GM12878 (cell line): ENCODE measurements around the gene MKNK1. TPM values are rescaled to one million over a fixed set of nuclear protein-coding genes. Genes with fewer than 3 reads are reported as not detected.

Source experiments
- ATAC-seq: fragments of 200-7000 bp; cut with Tn5 transposase; 3 replicates; pipeline ENCODE4 v1.9.1; 2020; ENCODE audit warnings: mild to moderate bottlenecking, moderate library complexity
- BruUV-seq: library from RNA; stranded (reverse); fragments of 400-500 nt; replicated peaks from 2 replicates; lab custom pipeline; 2021; lab: Mats Ljungman, UMichigan
- CTCF ChIA-PET: fragments of 300-600 bp; sonication (Branson Sonifier 250); formaldehyde crosslinking; extraction: SDS; loops from one replicate; lab custom pipeline; 2021; ENCODE audit warnings: inconsistent platforms; lab: Yijun Ruan, JAX
- POLR2A ChIA-PET: fragments of 350-600 bp; formaldehyde crosslinking; extraction: SDS; loops from one replicate; lab custom pipeline; 2021; ENCODE audit warnings: inconsistent platforms; lab: Charles Lee
- RAD21 ChIA-PET: fragments of 300-600 bp; sonication (Branson Sonifier 250); formaldehyde crosslinking; loops from one replicate; lab custom pipeline; 2023; ENCODE audit warnings: antibody characterized with exemption; ENCODE audit not compliant: unreplicated experiment; lab: Charles Lee
- SMC1A ChIA-PET: fragments of 300-600 bp; sonication (Branson Sonifier 250); formaldehyde crosslinking; loops from one replicate; lab custom pipeline; 2023; ENCODE audit not compliant: unreplicated experiment, uncharacterized antibody; lab: Charles Lee
- DNase-seq: peaks from one replicate; pipeline ENCODE4 v3.0.0-alpha.2; 2011; ENCODE audit warnings: low read depth, low spot score
- FAIRE-seq: peaks from 3 replicates; lab custom pipeline; 2011; peaks lifted over from hg19 to GRCh38; lab: Jason Lieb, UNC
- H2AFZ ChIP-seq: 2 replicates; pipeline ENCODE4 v1.6.0; 2011; ENCODE audit warnings: low read depth, low read length, control low read depth; ENCODE audit not compliant: control insufficient read depth
- H3K27ac ChIP-seq: 2 replicates; pipeline ENCODE4 v1.5.1; 2011; ENCODE audit warnings: control low read depth; ENCODE audit not compliant: control insufficient read depth, insufficient read depth
- H3K27me3 ChIP-seq, 2 experiments: replicated peaks in 1 of 2; 2 replicates each; pipeline versions ENCODE4 v1.6.0 to v1.6.1; 2011; ENCODE audit warnings: low read length in 1 of 2; ENCODE audit not compliant: control insufficient read depth in 2 of 2, insufficient read depth in 2 of 2
- H3K36me3 ChIP-seq, 2 experiments: 2 replicates each; pipeline ENCODE4 v1.5.1; 2011; ENCODE audit warnings: low read length in 1 of 2; ENCODE audit not compliant: control insufficient read depth in 2 of 2, insufficient read depth in 2 of 2
- H3K4me1 ChIP-seq: 2 replicates; pipeline ENCODE4 v1.6.1; 2011; ENCODE audit warnings: mild to moderate bottlenecking, low read length, moderate library complexity, mixed read lengths; ENCODE audit not compliant: control insufficient read depth, insufficient read depth
- H3K4me2 ChIP-seq: 2 replicates; pipeline ENCODE4 v1.6.0; 2011; ENCODE audit warnings: control low read depth; ENCODE audit not compliant: control insufficient read depth, insufficient read depth
- H3K4me3 ChIP-seq: fragments of 200-600 bp; sonication (generic); 2 replicates; pipeline ENCODE4 v1.5.1; 2016
- H3K79me2 ChIP-seq: 2 replicates; pipeline ENCODE4 v1.6.0; 2011; ENCODE audit warnings: low read length; ENCODE audit not compliant: control insufficient read depth, insufficient read depth
- H3K9ac ChIP-seq: 2 replicates; pipeline ENCODE4 v1.8.0; 2011; ENCODE audit warnings: low read length, control low read depth, mixed read lengths; ENCODE audit not compliant: control insufficient read depth, insufficient read depth
- H3K9me3 ChIP-seq: replicated peaks from 3 replicates; pipeline ENCODE4 v1.5.1; 2011; ENCODE audit warnings: mild to moderate bottlenecking, low read length; ENCODE audit not compliant: control insufficient read depth, insufficient read depth
- H4K20me1 ChIP-seq: 2 replicates; pipeline ENCODE4 v1.6.0; 2011; ENCODE audit not compliant: control insufficient read depth, insufficient read depth
- CHD4 ChIP-seq: fragments of 200-600 bp; sonication (generic); IDR thresholded peaks from 2 replicates; pipeline ENCODE4 v1.6.1; 2016; ENCODE audit warnings: mild to moderate bottlenecking
- E2F8 ChIP-seq: fragments of 450-650 bp; IDR thresholded peaks from 2 replicates; pipeline ENCODE4 v1.6.1; 2018; ENCODE audit warnings: mild to moderate bottlenecking, low read depth, moderate library complexity; ENCODE audit not compliant: partially characterized antibody
- GABPA ChIP-seq: IDR thresholded peaks from 2 replicates; pipeline ENCODE4 v1.6.1; 2014; ENCODE audit warnings: antibody characterized with exemption, low read depth, mild to moderate bottlenecking, inconsistent platforms
- IRF3 ChIP-seq: fragments of 450-650 bp; IDR thresholded peaks from 2 replicates; pipeline ENCODE4 v1.6.1; 2014; ENCODE audit warnings: mild to moderate bottlenecking
- KAT2A ChIP-seq: conservative IDR thresholded peaks from 2 replicates; pipeline ENCODE4 v1.6.1; 2011; ENCODE audit warnings: low read depth, low read length; ENCODE audit not compliant: control insufficient read depth
- MEF2A ChIP-seq: IDR thresholded peaks from 2 replicates; pipeline ENCODE4 v1.6.1; 2011; ENCODE audit warnings: low read depth, mild to moderate bottlenecking, low read length, moderate library complexity; ENCODE audit not compliant: insufficient read depth
- SIN3A ChIP-seq: IDR thresholded peaks from 2 replicates; pipeline ENCODE4 v1.6.1; 2012; ENCODE audit warnings: low read depth, low read length, improper control_type of control experiment
- SIX5 ChIP-seq: IDR thresholded peaks from 2 replicates; pipeline ENCODE4 v1.6.1; 2011; ENCODE audit warnings: mild to moderate bottlenecking, low read depth, low read length, moderate library complexity; ENCODE audit not compliant: severe bottlenecking
- SMAD5 ChIP-seq: IDR thresholded peaks from 2 replicates; pipeline ENCODE4 v1.6.1; 2016; ENCODE audit warnings: antibody characterized with exemption, low read depth
- SREBF1 ChIP-seq: IDR thresholded peaks from 2 replicates; pipeline ENCODE4 v1.6.1; 2012; ENCODE audit warnings: mild to moderate bottlenecking, low read length
- TBL1XR1 ChIP-seq: IDR thresholded peaks from 2 replicates; pipeline ENCODE4 v1.6.1; 2012; ENCODE audit warnings: low read depth, low read length, improper control_type of control experiment
- ZBTB40 ChIP-seq: fragments of 450-650 bp; IDR thresholded peaks from 2 replicates; pipeline ENCODE4 v1.6.1; 2016; ENCODE audit warnings: mild to moderate bottlenecking, moderate library complexity, borderline replicate concordance
- WGBS: methylation state at CpG from one replicate; pipeline ENCODE4 v1.1.6; 2016; ENCODE audit warnings: low lambda C conversion rate; ENCODE audit not compliant: insufficient replicate concordance, insufficient coverage; ENCODE audit errors: missing lambda C conversion rate; 5-methylcytosine and 5-hydroxymethylcytosine counted together
- in situ Hi-C: fragments of 300-500 bp; cut with MboI; formaldehyde crosslinking; loops from 9 replicates; pipeline ENCODE4 v1.14.3; 2018; ENCODE audit warnings: mixed read lengths
- intact Hi-C: fragments of 100-400 bp; cut with micrococcal nuclease; formaldehyde crosslinking; loops from one replicate; pipeline ENCODE4 v1.14.2; 2022; ENCODE audit not compliant: unreplicated experiment
- polyA plus RNA-seq, 11 experiments: library from polyadenylated mRNA; depleted of rRNA in 4 of 11; unstranded in 6 of 11; stranded (reverse) in 5 of 11; fragments of >200 nt; fragmentation: Nextera tagmentation in 4 of 11; fragmentation: Illumina TruSeq in 1 of 11; extraction: Ambion mirVana in 4 of 11; extraction: Trizol in 1 of 11; gene quantifications; 1 replicate in 1 of 11; 2 replicates in 10 of 11; pipeline versions ENCODE4 v1.2.1 to v1.2.3, GENCODE V29; 2011 to 2016; ENCODE audit warnings: inconsistent platforms in 2 of 11, missing spikeins in 2 of 11, low read depth in 1 of 11
- total RNA-seq, 4 experiments: library from RNA; depleted of rRNA in 3 of 4; stranded (reverse); fragments of >200 nt in 3 of 4; fragmentation: Illumina TruSeq in 1 of 4; extraction: Trizol in 1 of 4; gene quantifications; 2 replicates each; pipeline versions ENCODE4 v1.2.1 to v1.2.3, GENCODE V29; 2013 to 2021
- TF ChIP-seq, protein P1 (sequence below), 3 experiments: IDR thresholded peaks in 2 of 3; conservative IDR thresholded peaks in 1 of 3; 2 replicates each; pipeline ENCODE4 v1.5.1; 2011; ENCODE audit warnings: low read depth in 3 of 3, low read length in 3 of 3, mild to moderate bottlenecking in 3 of 3, control low read depth in 2 of 3, moderate library complexity in 2 of 3, inconsistent platforms in 1 of 3, mixed read lengths in 1 of 3; ENCODE audit not compliant: control insufficient read depth in 2 of 3, insufficient read depth in 1 of 3; ENCODE audit errors: extremely low read depth in 1 of 3

Gene MKNK1
- total and polyA plus RNA-seq, 10 of the 15 experiments (the other 5 are each of a cell fraction or from before 2014, with no cell fraction given), result 13.7 to 29.9 (median 26.5) TPM

DNA sequence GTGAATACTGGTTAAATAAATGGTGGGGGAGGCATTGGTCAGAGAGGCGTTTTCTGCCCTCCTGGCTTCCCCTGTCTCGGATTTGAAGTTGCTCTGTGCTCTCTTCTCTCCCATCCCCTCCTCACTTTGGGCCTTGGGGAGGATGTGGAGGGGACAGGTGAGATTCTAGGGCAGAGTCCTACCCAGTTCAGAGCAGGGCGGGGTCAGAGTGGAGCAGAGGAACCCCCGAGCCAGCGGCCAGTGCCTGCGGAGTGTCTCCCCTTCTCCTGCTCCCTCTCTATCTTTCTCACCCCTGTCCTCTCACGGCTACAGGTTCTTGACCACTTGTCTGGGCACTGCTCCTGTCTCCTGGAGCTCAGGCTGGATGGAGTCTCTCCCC, 60.7 kb downstream of the MKNK1 start:
- H3K79me2 ChIP-seq, result no peaks in the 10 kb centered on the region
- no peaks in the 10 kb centered on the region for H3K36me3 ChIP-seq
- 27% methylated on average over 7 of the region's 7 CpGs for WGBS
- no peaks in the 10 kb centered on the region for H3K4me1 ChIP-seq
- POLR2A ChIA-PET, result interaction anchor here (0.5 kb wide), 1 partner anchor 131 kb away, joined by 5 read pairs; no protein-coding TSS in a partner anchor
- no TSS peak for BruUV-seq
- DNase-seq (no peak), FAIRE-seq (no peak), ATAC-seq (no peak)
- H2AFZ ChIP-seq, result no peak overlapping the region
- in situ Hi-C loops, result no loop called here
- H3K27ac ChIP-seq, result no peak overlapping the region
- RAD21 ChIA-PET, result no interaction called here
- no peak overlapping the region for H3K4me3 ChIP-seq
- no peak overlapping the region for H3K4me2 ChIP-seq
- no peaks in the 10 kb centered on the region for H4K20me1 ChIP-seq
- no peak overlapping the region for H3K9ac ChIP-seq
- intact Hi-C loops, result no loop called here
- peaks cover 9 to 12% of the 10 kb centered on the region in 2 experiments for H3K27me3 ChIP-seq
- H3K9me3 ChIP-seq, result no peaks in the 10 kb centered on the region
- SMC1A ChIA-PET, result no interaction called here
- CTCF ChIA-PET, result no interaction called here
- TF ChIP-seq, protein P1, sequence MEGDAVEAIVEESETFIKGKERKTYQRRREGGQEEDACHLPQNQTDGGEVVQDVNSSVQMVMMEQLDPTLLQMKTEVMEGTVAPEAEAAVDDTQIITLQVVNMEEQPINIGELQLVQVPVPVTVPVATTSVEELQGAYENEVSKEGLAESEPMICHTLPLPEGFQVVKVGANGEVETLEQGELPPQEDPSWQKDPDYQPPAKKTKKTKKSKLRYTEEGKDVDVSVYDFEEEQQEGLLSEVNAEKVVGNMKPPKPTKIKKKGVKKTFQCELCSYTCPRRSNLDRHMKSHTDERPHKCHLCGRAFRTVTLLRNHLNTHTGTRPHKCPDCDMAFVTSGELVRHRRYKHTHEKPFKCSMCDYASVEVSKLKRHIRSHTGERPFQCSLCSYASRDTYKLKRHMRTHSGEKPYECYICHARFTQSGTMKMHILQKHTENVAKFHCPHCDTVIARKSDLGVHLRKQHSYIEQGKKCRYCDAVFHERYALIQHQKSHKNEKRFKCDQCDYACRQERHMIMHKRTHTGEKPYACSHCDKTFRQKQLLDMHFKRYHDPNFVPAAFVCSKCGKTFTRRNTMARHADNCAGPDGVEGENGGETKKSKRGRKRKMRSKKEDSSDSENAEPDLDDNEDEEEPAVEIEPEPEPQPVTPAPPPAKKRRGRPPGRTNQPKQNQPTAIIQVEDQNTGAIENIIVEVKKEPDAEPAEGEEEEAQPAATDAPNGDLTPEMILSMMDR (IDR thresholded peaks at IDR 0.05 in 2 of 3, conservative IDR thresholded peaks at IDR 0.05 in 1 of 3; ENCODE audit: control insufficient read depth in 2 of 3, extremely low read depth in 1 of 3, insufficient read depth in 1 of 3, low read depth in 3 of 3, low read length in 3 of 3), result no peak
- no peak for TF ChIP-seq SIN3A
- no peak for TF ChIP-seq MEF2A
- no peak for TF ChIP-seq CHD4
- no peak for TF ChIP-seq KAT2A
- no peak for TF ChIP-seq TBL1XR1
- TF ChIP-seq IRF3, result no peak
- no peak for TF ChIP-seq SREBF1
- no peak for TF ChIP-seq E2F8
- no peak for TF ChIP-seq GABPA
- TF ChIP-seq ZBTB40, result no peak
- no peak for TF ChIP-seq SIX5
- TF ChIP-seq SMAD5, result no peak
